Choroid plexus epithelial cell (primary cell): Measurements from ENCODE around the gene CKAP4.
A peak's percentile ranks its signal among the peaks of the same experiment; 100 is the strongest.

Experiments used
- DNase-seq: peaks from one replicate; pipeline ENCODE4 v3.0.0-alpha.2; 2010; ENCODE audit warnings: low read depth
- H3K4me3 ChIP-seq: 2 replicates; pipeline ENCODE4 v1.5.1; 2011; ENCODE audit warnings: low read depth, mild to moderate bottlenecking, control low read depth, low read length, moderate library complexity
- TF ChIP-seq, protein P1 (sequence below): conservative IDR thresholded peaks from 2 replicates; pipeline ENCODE4 v1.5.1; 2011; ENCODE audit warnings: low read depth, mild to moderate bottlenecking, control low read depth, inconsistent platforms, low read length, moderate library complexity

Gene CKAP4

DNA sequence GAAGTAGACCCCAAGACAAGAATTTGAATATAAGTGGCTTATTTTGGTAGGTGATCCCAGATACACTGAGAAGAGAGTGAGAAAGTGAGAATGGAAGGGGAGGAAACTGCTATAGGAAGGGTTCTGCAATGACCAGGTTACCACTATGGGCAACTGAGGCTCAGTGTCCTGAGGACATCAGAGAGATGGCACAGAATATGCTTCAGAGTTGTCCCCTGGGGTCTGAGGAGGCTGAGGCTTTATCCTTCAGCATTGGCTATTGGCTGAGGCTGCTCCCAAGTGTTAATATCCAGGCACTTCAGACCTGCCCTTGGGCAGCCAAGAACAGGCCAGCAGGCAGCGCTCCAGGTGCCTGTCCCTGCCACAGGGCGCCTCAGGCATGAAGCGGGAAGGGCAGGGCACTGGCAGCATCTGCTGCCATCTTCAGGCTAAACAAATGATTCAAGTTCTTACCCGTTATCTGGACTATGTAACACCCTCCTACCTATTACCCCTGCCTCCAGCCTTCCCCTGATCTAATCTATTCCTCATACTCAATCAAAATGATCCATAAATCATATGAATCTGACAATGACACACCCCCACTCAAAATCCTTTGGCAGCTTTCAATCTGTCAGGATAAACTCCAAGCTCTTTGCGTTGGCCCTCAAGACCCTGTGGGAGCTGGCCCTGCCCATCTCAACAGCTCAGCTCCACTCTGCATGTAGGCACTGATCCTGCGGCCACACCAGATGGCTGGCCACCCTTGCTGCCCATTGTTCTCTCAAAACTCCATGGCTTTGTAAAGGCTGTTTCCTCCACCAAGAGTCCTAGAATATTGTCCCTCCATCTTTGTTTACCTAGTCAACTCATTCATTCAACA, 42.4 kb downstream of the CKAP4 start:
- TF ChIP-seq, protein P1, sequence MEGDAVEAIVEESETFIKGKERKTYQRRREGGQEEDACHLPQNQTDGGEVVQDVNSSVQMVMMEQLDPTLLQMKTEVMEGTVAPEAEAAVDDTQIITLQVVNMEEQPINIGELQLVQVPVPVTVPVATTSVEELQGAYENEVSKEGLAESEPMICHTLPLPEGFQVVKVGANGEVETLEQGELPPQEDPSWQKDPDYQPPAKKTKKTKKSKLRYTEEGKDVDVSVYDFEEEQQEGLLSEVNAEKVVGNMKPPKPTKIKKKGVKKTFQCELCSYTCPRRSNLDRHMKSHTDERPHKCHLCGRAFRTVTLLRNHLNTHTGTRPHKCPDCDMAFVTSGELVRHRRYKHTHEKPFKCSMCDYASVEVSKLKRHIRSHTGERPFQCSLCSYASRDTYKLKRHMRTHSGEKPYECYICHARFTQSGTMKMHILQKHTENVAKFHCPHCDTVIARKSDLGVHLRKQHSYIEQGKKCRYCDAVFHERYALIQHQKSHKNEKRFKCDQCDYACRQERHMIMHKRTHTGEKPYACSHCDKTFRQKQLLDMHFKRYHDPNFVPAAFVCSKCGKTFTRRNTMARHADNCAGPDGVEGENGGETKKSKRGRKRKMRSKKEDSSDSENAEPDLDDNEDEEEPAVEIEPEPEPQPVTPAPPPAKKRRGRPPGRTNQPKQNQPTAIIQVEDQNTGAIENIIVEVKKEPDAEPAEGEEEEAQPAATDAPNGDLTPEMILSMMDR = no peak
- H3K4me3 ChIP-seq = no peak overlapping the region
- DNase-seq = no peak

DNA sequence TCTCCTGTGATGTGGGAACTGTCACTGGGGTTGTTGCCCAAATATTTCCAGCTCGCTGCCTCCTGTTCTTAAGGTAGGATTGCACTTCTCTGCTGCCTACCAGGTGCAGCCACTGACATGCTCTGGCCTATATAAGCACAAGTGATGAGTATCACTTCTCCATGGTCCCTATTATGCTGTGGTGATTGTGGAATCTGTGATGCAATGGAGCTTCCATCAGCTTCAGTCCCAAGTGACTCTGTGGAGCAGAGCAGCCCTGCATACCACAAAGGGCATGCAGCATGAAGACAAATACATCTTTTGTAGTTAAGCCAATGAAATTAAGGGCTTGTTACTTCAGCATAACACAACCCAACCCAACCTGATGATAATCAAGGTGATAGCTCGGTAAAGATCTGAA, 43.5 kb downstream of the CKAP4 start:
- TF ChIP-seq, protein P1 = no peak
- no peak overlapping the region for H3K4me3 ChIP-seq
- DNase-seq = no peak

DNA sequence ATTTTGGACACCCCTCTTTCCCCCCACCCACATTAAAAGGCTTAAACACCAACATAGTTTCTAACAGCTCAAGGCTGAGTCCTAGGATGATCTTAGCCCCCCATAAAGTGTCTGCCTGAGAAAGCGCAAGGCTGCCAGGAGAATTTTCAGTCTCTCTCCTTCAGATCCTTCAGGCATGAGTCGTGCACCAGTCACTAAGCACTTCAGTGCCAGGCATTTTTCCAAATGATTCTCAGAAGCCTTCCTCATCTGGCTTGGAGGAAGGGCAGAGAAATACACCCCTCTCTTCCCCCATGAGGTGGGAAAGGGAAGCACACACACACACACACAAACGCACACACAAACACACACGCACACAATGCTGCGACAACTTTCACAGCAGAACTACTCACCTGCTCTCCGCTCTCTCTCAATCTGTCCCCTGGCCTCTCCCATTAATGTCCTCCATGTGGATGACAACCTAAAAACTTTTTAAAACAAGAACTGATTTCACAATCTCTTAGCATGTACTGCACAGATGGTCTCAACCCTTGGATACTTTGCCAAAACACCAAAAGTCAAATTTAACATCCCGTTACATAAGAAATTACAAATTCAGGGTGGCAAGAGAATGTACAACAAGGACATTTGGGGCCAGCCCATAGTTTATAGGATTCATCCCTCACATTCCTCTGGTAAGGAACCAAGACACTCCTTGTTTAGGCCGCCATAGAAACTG, 49.8 kb downstream of the CKAP4 start:
- no peak overlapping the region for H3K4me3 ChIP-seq
- DNase-seq = no peak
- TF ChIP-seq, protein P1 = no peak

DNA sequence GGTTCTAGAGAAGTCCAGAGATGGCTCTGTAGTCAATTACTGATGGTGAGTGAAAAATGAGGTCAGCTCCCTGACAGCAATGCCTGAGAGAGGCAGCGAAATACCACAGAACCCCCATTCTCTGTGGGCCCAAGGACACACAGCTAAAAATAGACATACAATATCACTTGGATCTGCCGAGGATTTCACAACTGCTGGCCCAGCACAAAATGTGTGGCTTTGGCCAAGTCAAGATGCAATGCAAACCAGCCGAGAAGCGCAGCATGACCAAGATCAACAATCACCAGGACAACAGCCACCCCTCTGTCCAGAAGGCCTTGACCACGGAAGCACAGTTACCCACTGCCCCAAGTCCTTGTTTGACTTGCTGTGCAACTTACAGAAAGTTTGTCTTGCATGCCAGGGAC, 52.2 kb downstream of the CKAP4 start:
- DNase-seq = peak; percentile 79
- TF ChIP-seq, protein P1 = no peak
- H3K4me3 ChIP-seq = no peak overlapping the region

DNA sequence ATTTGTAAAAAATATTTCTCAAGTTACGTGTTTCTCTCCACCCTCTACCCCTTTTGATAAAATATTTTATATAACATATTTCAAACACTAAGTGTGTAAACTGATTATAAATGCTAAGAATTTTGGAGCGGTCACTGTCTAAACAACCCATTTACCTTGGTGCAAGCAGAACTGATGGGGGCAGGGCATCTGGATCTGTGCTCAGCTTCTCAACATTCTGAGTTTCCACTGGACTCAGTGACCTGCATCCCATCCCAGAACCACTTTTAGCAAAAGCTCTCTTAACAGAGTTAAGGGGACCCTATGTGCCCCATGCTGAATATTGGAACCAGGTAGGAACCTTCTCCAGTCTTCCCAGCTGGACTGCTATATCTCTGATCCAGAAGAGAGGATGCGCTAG, 53.5 kb downstream of the CKAP4 start:
- no peak for DNase-seq
- no peak overlapping the region for H3K4me3 ChIP-seq
- TF ChIP-seq, protein P1 = no peak

DNA sequence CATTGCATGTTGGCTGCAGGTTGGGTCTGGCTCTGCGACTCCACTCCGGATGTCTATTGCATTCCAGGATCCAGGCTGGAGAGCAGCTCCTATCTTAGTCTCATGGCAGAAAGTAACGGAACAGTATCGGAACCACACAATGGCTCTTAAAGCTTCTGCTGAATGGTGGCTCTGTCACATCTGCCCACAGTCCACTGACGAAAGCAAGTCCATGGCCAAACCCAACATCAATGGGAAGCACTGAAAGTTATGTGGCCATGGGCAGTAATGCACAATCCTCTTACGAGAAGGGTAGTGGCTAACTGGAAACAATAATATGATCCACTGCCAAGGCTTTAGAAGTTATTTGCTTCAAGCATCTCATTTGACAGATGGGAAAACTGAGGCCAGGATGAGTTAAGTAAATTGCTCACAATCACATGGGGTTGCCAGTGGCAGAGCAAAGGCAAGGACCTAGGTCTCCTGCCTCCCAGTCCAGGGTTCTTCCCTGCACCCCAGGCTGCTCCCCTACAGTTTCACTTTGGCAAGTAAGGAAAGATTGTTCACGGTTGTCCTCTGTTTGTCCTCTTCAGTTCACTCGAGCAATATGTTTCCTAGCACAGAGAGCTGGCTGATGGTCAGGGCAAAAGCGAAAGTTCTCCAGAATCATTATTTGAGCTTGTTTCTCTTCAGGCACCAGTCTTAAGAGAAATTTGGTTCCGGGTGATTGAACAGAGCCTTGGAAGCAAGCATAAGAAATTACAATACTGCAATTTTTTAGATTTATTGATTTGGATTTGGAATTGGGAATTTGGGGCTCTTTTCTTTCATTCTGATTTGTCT, 54.2 kb downstream of the CKAP4 start:
- no peak for DNase-seq
- H3K4me3 ChIP-seq = no peak overlapping the region
- TF ChIP-seq, protein P1 = no peak
